NCI-H226 (cell line): ENCODE measurements around the gene AGBL1.

Experiments
- DNase-seq: peaks from one replicate; pipeline ENCODE4 v3.0.0-alpha.2; 2015

AGBL1 gene

DNA sequence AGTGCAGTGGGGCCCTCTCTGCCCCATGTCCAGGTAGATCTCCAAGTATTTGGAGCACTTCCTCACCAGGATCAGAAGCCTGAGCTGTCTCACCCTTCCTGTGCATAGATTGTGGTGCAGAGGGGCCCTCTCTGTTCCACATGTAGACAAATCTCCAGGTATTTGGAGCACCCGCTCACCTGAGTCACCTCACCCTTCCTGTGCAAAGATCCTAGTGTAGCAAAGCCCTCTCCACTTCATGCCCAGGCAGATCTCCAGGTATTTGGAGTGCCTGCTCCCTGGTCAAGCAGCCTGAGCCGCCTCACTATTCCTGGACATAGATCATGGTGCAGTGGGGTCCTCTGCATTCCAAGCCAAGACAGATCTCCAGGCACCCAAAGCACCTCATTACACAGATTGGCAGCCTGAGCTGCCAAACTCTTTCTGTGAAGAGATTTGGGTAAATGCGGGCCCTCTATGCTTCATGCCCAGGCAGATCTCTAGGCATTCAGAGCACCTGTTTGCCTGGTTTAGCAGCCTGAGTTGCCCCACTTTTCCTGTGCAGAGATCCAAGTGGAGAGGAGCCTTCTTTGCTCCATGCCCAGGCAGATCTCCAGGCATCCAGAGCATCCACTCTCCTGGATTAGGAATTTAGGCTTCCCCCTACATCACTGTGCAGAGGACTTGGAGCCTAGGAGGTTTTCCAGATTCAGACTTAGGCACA lies 249.8 kb downstream of the AGBL1 start:
- DNase-seq: no peak

DNA sequence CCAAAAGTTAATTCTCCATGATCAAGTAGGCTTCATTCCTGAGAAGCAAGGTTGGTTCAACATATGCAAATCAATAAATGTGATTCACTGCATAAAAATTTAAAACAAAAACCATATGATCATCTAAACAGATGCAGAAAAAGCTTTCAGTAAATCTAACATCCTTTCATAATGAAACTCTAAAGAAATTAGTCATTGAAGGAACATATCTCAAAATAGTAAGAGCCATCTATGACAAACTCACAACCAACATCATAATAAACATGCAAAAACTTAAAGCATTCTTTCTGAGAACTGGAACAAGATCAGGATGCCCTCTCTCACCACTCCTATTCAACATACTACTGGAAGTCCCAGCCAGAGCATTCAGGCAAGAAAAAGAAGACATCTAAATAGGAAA lies 254.1 kb downstream of the AGBL1 start:
- no peak for DNase-seq

DNA sequence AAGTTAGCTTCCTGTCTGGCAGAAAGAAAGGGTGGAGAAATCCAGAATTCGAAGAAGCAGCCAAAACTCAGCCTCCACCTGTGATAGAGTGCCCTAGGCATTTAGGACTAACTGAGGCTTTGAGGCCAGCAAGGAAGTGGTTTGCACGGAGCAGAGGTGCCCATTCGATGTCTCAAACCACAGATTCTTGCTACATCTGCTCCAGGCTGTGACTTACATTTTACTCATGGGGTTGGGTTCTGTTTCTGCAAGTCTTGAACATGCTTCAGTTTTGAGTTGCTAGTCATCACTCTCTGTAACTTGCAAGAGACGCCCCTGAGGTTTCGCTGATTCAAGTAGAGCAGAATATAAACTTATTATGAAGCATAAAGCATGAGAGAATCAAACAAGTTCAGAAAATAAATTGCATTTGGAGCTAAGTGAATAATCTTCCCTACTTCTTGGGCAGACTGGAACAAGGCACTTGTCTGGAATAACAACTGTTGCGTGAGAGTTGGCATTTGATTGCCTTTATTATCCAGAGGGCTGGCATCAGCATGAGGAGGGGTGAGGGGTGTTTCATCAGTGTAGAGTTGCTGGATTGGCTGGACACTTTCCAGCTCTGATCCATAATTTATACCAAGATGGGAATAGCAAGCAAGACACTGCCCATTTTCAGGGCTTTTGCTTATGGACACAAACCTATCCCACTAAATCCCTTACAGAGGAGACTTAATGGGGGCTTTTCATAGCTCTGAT lies 256.5 kb downstream of the AGBL1 start:
- DNase-seq: no peak

DNA sequence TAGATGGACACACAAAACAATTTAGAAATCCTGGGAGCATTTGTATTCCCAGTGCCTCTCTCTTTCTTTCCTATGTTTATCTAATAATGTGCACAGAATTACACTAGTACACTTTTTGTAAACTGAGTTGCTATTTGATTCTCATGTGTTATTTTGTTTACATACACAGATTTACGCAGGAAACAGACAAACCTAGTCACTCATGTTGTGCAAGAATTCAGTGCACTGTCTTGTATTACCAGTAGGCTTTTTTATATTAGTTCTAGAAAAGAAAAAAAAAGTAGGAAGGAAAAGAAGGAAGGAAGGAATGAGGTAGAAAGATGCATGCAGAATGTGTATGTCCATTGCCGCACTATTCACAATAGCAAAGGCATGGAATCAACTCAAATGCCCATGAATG lies 257.4 kb downstream of the AGBL1 start:
- DNase-seq: no peak

DNA sequence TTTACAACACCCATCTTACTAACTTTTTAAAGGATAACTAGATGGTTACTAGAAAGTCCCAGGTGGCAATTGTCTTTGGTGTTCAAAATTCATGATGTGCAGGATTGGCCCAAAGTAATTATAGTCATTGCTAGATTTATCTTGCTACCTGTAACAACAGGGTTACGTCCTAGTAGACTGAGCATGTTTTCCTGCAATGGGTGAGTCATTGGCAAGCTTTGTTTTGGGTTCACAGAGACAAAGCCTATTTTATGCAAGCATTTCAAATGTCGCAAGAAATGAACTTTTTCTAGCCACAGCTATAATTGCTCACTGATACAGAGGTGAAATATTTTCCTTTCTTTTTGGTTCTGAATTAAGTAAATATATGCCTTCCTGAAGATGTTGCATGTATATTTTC lies 267.6 kb downstream of the AGBL1 start:
- DNase-seq: no peak

DNA sequence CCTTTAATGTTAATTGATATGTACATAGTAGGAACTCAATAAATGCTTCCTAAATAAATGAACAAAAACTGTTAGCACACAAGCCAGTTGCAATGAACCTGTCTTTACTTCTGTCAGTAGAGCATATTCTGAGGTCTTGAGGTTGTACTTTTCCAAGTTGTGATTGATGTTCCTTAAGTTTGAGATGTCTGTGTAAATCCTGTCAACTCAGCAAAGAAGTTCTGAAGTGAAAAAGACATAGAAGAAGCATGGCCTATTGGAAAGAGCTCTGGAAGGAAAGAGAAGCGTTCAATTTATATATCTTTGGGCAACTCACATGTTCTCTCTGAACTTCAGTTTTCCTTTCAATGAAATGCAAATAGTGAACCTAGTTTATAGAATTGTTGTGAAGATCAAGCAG lies 269.9 kb downstream of the AGBL1 start:
- DNase-seq: no peak

DNA sequence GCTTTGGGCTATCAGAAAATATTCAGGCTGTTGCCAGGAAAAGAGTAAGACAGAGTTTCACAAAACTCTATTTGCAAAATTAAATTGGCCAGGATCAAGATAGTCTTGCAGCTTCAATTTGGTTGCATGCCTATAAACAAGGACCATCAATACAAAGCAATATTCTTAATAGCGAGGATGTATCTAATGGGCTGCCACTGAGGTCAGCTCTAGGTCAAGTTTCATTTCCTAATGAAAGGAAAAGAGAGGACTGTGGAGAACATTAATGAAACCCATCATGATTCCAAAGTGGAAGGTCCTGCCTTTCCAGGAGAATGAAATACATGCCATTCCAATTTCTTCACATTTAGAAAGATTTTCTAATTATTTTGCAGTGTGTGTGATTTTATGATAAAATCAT lies 273.5 kb downstream of the AGBL1 start:
- no peak for DNase-seq

DNA sequence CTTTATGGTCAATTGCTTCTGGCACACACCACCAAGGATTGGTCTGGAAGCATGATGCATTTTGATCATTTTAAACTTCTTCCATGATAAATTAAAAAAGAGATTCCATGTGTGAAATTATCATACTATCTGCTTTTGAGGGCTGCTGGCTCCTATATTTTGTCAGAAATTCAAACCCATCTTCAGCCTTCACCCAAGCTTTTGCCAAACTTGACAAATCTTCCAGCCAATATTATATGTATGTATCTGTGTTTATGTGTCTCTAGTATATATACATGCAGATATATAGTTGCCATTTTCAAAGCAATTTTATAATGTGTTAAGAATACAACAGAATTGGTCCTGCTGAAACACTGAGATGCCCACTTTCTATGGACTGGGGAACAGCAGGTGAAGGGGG lies 275.7 kb downstream of the AGBL1 start:
- no peak for DNase-seq

DNA sequence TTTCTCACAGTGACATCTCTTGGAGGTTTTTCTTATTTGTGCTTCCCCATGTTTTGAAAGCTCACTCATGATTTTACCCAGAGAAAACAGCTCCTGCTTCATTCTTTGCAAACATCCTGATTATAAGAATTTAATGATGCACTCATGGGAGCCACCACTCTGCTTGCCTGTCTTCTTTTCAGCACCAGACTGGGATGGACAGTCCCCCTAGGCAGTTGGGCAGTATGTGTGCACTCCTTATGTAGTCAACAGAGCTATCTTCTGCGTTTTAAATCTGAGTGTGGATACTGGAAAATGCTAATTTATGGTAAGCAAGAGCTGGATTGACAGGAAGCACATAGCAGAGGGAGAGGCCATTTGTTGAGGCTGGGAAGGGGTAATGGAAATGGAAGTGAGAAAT lies 276.1 kb downstream of the AGBL1 start:
- no peak for DNase-seq

DNA sequence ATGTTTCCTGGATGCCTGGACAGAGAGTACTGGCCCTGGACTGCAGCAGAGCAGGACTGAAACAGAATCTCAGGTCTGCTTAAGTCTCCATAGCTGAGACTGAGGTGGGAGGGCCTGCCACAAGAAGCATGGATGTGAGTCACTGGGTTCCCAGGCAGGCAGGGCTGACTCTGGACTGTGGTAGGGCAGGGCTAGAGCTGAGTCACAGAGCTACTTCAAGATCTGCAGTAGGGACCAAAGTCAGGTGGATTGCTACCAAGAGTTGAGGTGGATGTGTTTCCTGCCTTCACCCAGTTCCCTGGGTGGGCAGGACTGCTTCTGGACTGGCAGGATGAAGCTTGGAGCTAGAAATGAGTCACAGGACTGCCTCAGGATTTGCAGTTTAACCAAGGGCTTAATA lies 282.9 kb downstream of the AGBL1 start:
- no peak for DNase-seq

DNA sequence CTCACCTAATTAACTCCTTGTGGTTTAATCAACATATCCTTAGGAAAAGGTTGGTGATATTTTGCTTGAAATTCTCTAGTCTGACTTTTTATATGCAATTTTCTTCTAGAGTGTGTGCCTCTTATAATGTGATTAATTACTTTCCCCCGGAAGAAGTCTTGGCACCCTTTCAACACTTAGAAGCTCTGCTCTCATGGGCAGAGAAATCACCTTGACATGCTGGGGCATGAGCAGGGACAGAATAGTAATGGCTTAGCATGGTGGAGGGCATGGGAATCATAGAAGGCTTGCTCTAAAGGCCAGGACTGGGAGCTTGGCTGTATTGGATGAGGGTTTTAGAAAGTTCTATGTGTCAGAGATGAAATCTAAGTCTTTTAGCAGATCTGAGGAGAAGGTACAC lies 293.5 kb downstream of the AGBL1 start:
- no peak for DNase-seq

DNA sequence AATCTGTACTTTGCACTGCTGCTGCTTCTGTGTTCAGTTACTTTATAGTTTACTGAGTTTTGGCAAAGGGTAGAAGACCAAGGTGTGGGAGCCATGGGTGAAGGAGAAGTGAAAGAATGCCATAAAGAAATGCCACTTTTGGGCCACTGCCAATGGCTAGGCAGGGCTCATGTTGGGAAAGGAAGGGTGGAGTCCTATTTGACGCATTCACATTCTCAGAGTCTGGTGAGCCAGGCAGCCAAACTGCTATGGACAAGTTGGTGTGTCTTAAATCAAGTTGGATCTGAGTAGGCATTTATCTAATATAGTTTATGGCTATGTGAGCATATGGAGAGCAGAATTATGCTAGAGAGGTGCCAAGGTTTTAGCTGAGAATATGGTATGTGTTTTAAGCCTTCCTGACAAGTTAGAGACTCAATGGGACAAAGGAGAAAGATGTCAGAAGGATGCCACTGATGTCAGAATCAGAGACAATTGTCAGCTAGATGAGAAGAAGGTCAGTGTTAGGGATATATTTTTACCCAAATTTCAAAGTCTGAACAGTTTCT lies 296.1 kb downstream of the AGBL1 start:
- no peak for DNase-seq

DNA sequence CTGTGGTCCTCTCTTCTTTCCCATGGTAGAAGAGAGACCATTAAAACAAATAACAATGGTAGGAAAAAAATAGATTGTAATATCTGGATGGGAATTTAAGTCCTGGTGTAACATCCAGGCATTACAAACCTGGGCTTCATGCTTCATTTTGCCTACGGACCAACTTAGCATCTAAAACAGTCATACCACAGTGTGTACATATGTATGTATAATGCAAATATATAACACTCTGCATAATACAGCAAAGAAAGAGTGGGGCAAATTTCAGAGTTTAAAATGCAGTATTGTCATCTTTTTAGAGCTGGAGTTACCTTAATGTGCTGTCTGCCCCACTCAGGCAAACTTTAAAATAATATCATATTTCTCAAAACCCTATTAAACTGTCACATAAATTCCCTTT lies 298.2 kb downstream of the AGBL1 start:
- DNase-seq: no peak

DNA sequence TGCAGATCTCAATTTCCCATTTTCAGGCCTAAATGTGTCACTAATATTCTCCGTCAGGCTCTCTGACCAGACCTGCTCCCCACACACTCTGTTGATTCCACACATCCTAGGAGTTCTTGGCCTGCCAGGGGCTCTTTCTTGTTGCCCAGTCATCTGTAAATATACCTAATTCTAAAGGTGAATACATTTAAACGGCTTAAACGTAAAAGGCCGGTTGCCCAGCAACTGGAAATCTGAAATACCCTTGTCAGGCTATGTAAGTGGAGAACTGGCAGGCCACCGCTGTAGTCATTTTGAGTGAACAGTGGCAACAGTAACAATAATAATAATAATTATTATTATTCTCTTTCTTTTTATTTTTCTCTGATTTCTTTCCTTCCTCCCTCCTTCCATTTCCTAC lies 302.7 kb downstream of the AGBL1 start:
- DNase-seq: no peak

DNA sequence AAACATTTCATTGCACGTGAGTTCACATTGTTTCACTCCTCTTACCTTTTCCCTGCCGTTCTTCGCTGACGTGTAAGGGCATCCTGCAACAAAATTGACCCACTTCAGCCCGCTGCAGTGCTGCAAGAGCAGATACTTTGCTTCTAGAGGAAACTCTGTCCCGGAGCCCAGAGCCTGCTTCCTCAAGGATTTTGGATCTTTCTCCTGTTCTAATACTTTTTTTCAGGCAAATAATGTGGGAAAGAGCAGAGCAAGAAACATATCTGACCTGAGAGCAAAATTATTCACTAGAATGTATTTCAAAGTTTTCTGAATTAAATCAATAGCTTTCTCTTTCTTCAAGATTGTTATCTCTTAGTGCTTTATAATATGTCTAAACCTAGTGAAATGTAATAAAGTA lies 303.9 kb downstream of the AGBL1 start:
- no peak for DNase-seq

DNA sequence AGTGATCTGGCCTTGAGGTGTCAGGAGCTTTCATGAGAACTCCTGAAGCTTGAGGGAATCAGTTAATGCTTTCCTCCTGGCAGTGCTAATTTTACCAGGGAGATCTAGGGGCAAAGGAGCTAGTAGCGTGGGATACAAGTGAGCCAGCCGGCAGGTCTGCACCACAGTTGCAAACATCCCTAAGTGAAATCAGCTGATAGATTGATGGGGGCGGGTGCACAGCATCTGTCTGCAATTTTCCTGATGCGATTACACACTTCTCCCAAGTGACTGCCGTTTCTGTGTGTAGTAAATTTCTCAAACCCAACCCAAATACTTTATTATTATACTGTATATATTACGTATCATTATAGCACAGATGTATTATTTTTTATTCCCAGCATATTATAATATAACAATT lies 304.5 kb downstream of the AGBL1 start:
- DNase-seq: no peak

DNA sequence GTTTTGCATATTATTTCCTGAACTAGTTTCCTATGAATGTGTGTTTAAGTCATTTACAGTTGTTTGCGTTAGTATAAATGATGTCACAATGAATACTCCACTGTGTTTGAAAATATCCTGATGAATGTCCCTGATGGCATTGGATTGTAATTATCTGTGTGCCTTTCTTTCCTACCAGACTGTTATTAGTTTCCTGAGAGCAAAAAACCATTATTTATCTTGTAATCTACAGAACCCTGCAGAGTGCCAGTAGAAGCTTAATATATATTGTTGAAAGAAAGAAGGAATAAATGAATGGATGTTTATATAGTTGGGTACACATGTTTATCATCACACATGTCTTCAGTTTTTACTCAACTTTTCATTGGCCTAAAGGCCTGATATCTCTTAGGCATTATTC lies 312.6 kb downstream of the AGBL1 start:
- DNase-seq: no peak

DNA sequence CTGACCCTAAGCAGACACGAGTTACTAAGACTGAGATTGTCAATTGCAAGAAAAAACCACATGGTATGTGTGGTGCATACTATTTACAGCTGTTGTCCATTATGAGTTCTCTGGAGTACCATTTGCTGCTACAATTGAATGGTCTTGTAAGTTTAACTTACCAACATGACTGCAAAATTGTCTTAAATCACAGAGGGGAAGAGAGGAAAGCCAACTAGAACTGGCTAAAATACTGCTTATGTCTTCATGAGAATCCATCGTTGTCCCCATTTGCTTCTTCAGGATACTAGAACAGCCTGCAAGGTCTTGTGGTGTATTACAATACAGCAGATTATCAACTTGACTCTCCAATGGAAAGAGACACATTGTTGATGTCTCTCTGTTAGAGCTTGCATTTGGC lies 313.2 kb downstream of the AGBL1 start:
- no peak for DNase-seq

DNA sequence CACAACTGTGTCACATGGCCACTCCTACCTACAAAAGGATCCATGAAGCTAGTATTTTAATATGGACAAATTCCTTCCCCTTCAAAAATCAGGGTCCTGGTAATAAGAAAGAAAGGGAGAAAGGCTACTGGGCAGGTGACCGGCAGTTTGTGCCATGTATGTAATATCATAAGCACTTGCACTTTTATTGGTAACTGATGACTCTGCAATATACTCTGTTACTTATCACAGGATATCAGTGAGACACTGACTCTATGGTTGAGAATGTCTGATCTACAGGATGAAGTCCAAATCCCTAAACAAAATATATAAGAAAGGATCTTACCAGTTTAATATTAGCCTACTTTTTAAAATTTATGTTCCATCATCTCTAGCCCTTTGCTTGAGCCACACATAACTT lies 315.2 kb downstream of the AGBL1 start:
- DNase-seq: no peak

DNA sequence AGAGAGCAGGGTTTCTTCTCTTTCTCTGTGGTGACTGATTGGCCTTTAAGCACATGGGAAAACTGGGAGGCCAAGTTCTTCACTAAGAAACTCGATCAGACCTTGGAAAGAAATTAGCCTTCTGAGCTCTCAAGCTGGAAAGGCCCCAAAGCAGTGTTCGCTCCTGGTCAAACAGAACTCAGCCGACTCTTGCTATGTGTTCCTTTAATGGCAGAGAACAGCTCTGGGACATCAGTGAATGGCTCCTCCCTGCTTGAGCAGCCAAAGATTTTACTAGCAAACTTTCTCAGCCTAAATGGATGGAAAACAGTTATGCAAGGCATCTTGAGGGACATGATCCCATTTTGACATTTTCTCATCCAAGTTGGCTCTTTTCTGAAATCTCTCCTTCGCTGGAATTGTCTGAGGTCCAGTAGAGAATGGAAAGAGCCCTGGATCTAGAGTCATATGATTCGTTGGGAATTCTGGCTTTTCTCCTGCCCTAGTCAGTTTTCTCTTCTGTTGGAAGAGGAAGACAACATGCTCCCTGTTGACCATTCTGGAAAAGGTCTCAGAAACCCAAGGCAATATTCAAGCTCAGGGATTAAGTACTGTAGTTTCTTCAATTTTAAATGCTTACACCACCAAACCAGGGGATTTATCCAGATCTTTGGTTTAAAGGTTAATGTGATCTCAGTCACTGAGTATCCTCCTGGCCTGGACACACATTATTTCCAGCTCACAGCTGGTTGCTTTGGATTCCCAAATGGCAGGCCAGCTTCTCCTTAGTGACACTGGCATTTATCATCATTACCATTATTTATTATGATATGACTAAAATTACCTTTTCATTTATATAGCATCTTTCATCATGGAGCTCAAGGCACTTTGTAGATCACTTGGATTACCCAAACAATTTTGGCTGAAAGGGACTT lies 319.6 kb downstream of the AGBL1 start:
- no peak for DNase-seq

DNA sequence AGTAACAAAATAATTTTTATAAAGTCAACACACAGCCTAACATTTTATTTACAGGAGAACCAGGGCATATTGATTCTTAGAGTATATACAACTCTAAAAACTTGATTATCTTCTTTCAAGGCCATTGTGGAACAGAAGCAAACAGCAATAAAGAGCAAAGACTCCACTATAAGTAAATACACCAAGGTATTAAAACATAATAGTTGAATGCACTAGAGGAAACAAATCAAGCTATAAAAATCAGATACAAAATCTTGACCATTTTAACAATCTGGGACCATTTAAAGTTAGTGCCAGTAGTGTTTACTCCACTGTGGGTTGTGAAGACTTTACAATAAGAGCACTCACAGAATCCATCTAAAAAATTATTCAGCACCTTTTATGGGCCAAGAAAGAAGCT lies 323.6 kb downstream of the AGBL1 start:
- no peak for DNase-seq

DNA sequence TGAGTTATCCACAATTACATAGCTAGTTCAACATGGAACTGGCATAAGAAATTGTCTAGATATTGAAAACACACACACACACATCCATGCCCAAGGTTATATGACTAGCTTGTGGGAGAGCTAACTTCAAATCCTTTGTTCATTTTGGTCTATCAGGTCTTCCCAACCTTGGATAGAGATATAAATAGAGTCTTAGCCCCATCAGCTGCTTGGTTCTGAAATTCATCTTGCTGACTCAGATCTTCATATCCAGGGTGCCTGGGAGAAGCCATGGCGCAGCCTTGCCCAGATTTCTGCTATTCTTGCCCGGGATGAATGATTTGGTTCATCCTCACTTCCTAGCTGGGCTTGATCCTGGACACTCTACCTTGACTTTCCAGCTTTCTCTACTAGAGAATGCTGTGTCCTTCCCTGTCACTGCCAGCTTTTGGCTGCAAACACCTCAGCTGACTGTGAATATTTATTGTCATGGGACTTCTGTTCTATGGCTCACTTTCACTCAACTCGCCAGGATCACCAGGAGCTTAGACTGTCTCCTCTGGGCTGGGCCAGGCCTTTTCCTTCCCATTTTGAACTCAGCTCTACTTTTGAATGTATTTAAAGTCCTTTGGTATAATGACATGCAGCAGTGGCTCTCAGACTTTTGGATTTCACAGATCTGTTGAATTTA lies 324.4 kb downstream of the AGBL1 start:
- DNase-seq: no peak

DNA sequence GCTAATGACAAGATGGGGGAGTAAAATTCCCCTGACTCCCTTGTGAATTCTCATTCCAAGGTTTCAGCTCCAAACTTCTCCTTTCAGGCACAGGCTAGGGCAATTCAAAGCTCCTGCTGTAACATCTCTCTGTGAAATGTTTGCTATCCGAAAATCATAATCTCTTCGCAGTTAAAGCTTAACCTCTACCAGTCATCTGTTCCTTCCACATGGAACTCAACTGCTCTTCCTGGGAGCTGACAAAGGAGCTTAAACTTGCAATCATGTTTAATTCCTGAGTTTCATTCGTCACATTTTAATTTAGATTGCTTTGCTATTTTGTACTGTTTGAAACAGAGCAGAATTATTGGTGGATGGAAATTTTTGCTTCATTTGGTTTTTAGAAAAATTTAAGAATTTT lies 328.6 kb downstream of the AGBL1 start:
- DNase-seq: no peak
